ENCODE results near the gene CDKN2D. TPM values are rescaled to one million over a fixed set of nuclear protein-coding genes. Genes with fewer than 3 reads are reported as not detected.
"Not testable (repeated sequence)": the region's sequence is repeated elsewhere in the genome, so short reads cannot be mapped to it uniquely, and the experiment has no call there.

The CDKN2D gene
- total RNA-seq, 1 experiment from 2014 or later, result 5.6 TPM

DNA sequence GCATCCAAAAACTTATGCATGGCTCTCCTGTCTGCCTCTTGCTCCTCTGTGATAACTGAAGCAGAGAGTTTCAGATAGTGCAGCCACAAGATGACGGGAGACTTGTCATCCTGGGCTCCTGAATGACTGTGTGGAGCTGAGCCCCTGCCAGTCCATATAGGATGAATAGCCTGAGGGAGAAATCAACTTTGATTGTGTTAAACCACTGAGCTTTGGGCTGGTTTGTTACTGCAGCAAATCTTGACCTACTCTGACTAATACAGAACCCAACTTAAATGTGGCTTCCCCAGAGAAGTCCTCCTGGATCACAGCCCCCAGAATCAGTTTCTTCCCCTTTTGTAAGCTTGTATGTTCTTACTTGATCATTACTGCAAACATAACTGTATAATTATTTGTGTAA, 36.3 kb downstream of the CDKN2D start:
- Histone ChIP-seq H3K36me3 (replicated peaks; ENCODE audit: control insufficient read depth, insufficient read depth, low read length) (no peaks in the 10 kb centered on the region), H3K4me3 (ENCODE audit: insufficient read depth, low read depth, low read length) (no peak overlapping the region), H3K27me3 (ENCODE audit: control insufficient read depth, insufficient read depth, low read length) (no peaks in the 10 kb centered on the region)
- no peak for DNase-seq

DNA sequence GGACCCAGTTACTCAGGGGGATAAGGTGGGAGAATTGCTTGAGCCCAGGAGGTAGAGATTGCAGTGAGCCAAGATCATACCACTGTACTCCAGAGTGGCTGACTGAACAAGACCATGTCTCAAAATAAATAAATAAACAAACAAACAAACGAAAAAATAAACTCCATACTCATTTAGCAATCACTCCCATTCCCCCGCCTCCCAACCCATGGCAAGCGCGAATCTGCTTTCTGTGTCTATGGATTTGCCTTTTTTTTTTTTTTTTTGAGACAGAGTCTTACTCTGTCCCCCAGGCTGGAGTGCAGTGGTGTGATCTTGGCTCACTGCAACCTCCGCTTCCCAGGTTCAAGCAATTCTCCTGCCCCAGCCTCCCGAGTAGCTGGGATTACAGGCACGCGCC, 41.9 kb downstream of the CDKN2D start:
- not testable (repeated sequence) for H3K27me3 ChIP-seq (ENCODE audit: control insufficient read depth, insufficient read depth, low read length); DNase-seq; H3K4me3 ChIP-seq (ENCODE audit: insufficient read depth, low read depth, low read length)

DNA sequence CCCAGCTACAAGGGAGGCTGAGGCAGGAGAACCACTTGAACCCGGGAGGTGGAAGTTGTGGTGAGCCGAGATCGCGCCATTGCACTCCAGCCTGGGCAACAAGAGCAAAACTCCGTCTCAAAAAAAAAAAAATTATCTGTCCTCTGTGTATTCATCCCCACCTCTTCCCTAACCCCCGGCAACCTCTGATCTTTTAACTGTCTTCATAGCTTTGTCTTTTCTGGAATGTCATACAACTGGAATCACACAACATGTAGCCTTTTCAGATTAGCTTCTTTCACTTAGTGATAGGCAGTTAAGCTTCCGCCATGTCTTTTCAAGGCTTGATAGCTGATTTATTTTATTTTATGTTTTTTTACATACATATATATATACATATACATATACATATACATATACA, 43.1 kb downstream of the CDKN2D start:
- H3K4me3 ChIP-seq (ENCODE audit: insufficient read depth, low read depth, low read length), result no peak overlapping the region

More for the DNA sequence above, 41.9 kb downstream of the CDKN2D start:
- H3K36me3 ChIP-seq (replicated peaks; ENCODE audit: control insufficient read depth, insufficient read depth, low read length), result not testable (repeated sequence)

GRCh38 chr19:10523135-10523636, 45.6 kb downstream of the CDKN2D start:
- DNase-seq, result no peak
- H3K36me3 ChIP-seq (replicated peaks; ENCODE audit: control insufficient read depth, insufficient read depth, low read length), result no peaks in the 10 kb centered on the region
- H3K27me3 ChIP-seq (ENCODE audit: control insufficient read depth, insufficient read depth, low read length), result peaks cover 12% of the 10 kb centered on the region
- no peak overlapping the region for H3K4me3 ChIP-seq (ENCODE audit: insufficient read depth, low read depth, low read length)

More for the DNA sequence above, 43.1 kb downstream of the CDKN2D start:
- Histone ChIP-seq H3K36me3 (replicated peaks; ENCODE audit: control insufficient read depth, insufficient read depth, low read length) (no peaks in the 10 kb centered on the region), H3K27me3 (ENCODE audit: control insufficient read depth, insufficient read depth, low read length) (no peaks in the 10 kb centered on the region)
- DNase-seq, result no peak

GRCh38 chr19:10521461-10522171, 47.2 kb downstream of the CDKN2D start:
- no peak for DNase-seq
- Histone ChIP-seq H3K4me3 (ENCODE audit: insufficient read depth, low read depth, low read length) (no peak overlapping the region), H3K27me3 (ENCODE audit: control insufficient read depth, insufficient read depth, low read length) (peaks cover 20% of the 10 kb centered on the region), H3K36me3 (replicated peaks; ENCODE audit: control insufficient read depth, insufficient read depth, low read length) (no peaks in the 10 kb centered on the region)

DNA sequence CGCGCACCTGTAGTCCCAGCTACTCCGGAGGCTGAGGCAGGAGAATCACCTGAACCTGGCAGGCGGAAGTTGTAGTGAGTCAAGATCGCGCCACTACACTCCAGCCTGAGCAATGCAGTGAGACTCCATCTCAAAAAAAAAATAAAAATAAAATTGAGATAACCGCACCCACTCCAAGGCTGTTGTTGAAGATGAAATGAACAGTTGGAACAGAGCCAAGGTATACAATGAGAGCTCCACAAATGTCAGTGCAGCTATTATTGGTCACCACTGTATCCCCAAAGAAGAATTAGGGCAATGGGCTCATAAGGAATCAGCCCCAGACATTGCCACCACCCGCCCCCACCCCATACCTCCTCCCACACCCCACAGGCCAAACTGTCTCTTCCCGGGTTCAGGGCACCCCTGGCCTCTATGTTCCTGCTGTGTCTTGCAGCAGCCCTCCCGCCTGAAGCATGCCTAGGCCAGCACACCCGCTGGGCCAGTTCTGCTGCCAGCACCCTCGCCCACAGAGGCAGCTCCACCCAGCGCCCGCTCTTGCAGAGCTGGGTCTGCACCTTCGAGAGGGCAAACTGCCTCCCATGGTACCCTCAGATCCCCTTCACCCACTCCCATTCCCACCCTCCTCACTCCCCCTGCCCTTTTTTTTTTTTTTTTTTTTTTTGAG, 48.0 kb downstream of the CDKN2D start:
- H3K27me3 ChIP-seq (ENCODE audit: control insufficient read depth, insufficient read depth, low read length), result peaks cover 25% of the 10 kb centered on the region
- H3K4me3 ChIP-seq (ENCODE audit: insufficient read depth, low read depth, low read length), result no peak overlapping the region
- DNase-seq, result no peak
- no peaks in the 10 kb centered on the region for H3K36me3 ChIP-seq (replicated peaks; ENCODE audit: control insufficient read depth, insufficient read depth, low read length)

GRCh38 chr19:10519421-10519820, 49.4 kb downstream of the CDKN2D start:
- Histone ChIP-seq H3K27me3 (ENCODE audit: control insufficient read depth, insufficient read depth, low read length) (peaks cover 34% of the 10 kb centered on the region), H3K4me3 (ENCODE audit: insufficient read depth, low read depth, low read length) (no peak overlapping the region), H3K36me3 (replicated peaks; ENCODE audit: control insufficient read depth, insufficient read depth, low read length) (no peaks in the 10 kb centered on the region)
- DNase-seq, result no peak

DNA sequence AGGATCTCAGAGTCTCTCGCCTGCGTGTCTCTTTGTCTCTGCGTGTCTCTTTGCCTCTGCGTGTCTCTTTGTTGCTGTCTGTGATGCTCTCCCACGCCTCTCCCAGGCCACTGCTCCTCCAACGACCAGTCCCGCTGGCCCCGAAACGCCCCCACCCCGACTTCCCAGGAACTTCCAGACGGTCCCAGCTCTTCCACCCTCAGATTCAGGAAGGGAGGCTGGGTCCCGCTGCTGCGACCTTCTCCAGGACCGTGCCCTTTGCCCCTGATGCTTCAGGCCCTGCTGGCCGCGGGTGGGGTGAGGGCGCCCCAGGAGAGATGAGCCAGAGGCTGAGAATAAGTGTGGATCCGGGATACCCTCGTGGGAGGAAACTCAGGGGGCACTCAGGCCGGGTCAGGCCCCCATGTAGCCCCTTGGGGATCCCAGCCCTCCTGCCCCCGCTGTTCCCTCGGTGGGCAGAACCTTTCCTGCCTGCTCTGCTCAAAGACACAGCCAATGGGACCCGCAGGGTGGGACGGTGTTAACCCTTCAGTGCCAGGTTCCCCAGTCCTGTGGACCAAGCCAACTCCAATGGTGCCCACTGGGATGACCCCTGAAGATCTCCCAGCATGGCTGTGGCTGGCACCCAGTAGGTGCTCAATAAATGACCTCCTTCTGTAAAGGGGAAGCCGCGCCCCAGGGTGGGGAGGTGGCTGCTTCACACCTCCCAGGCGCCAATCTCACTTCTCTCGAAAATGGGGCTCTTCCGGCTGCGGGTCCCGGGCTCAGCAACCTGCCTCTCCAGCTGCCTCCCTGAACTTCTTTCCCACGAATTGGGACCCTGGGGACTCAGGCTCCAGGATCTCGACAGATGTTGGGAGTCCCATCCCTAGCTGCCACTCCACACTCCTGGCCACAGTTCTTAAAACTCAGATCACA, 50.1 kb downstream of the CDKN2D start:
- peak; percentile 76 for DNase-seq
- peaks cover 40% of the 10 kb centered on the region for H3K27me3 ChIP-seq (ENCODE audit: control insufficient read depth, insufficient read depth, low read length)
- H3K36me3 ChIP-seq (replicated peaks; ENCODE audit: control insufficient read depth, insufficient read depth, low read length), result no peaks in the 10 kb centered on the region
- H3K4me3 ChIP-seq (ENCODE audit: insufficient read depth, low read depth, low read length), result peak overlapping the region; percentile 66

- peaks cover 45% of the 10 kb centered on the region for H3K27me3 ChIP-seq (ENCODE audit: control insufficient read depth, insufficient read depth, low read length)
- H3K4me3 ChIP-seq (ENCODE audit: insufficient read depth, low read depth, low read length), result peak overlapping the region; percentile 66
- no peaks in the 10 kb centered on the region for H3K36me3 ChIP-seq (replicated peaks; ENCODE audit: control insufficient read depth, insufficient read depth, low read length)
- peak; percentile 92 for DNase-seq
Observed at GRCh38 chr19:10517760-10518443, 50.9 kb downstream of the CDKN2D start.

DNA sequence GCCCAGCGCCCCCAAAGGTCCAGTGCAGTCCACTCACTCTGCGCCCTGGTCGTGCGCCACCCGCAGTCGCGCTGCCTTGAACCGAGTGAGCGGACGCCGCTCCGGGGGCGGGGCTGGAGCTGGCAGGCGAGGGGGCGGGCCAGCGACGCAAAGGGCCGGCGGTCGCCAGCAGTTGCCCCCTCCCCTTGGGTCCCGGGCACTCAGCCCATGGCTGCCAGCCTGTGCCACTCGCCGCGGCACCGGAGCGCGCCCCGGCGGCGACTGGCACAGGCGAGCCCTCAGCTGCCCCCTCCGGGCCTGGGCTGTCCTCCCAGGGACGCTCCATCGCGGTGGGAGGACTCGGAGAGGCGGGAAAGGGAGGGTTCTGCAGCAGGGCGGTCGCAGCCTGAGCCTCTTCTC, 51.4 kb downstream of the CDKN2D start, which contains the start of gene S1PR5:
TSS of gene S1PR5 (minus strand) at position 87 of the 399 bp plus-strand sequence. CDS start 2,436 bp downstream, outside the sequence.
- peak; percentile 92 for DNase-seq
- no peaks in the 10 kb centered on the region for H3K36me3 ChIP-seq (replicated peaks; ENCODE audit: control insufficient read depth, insufficient read depth, low read length)
- H3K4me3 ChIP-seq (ENCODE audit: insufficient read depth, low read depth, low read length), result peak within 1 kb of the TSS; percentile 66
- peaks cover 45% of the 10 kb centered on the region for H3K27me3 ChIP-seq (ENCODE audit: control insufficient read depth, insufficient read depth, low read length)

- peaks cover 45% of the 10 kb centered on the region for H3K27me3 ChIP-seq (ENCODE audit: control insufficient read depth, insufficient read depth, low read length)
- DNase-seq, result no peak
- H3K36me3 ChIP-seq (replicated peaks; ENCODE audit: control insufficient read depth, insufficient read depth, low read length), result no peaks in the 10 kb centered on the region
- peak overlapping the region; percentile 66 for H3K4me3 ChIP-seq (ENCODE audit: insufficient read depth, low read depth, low read length)
Observed at GRCh38 chr19:10516671-10517286, 52.0 kb downstream of the CDKN2D start.

All from H7 (cell line).